AG09319 (cell line): ENCODE results near the gene LSM7.

ENCODE experiments used
- DNase-seq: peaks from one replicate; pipeline ENCODE4 v3.0.0-alpha.2; 2010; ENCODE audit warnings: low read depth; ENCODE audit errors: extremely low read depth
- CTCF ChIP-seq: IDR thresholded peaks from 2 replicates; pipeline ENCODE4 v1.5.1; 2011; ENCODE audit warnings: low read depth, mild to moderate bottlenecking, inconsistent platforms, low read length, moderate library complexity

LSM7 gene

GRCh38 chr19:2328401-2329148 is at the start of gene LSM7, which contains the start of gene SPPL2B:
Gene LSM7, minus strand, starts transcription at chr19:2328586. Its CDS starts 20 bp downstream, at chr19:2328566.
Gene SPPL2B, plus strand, starts transcription at chr19:2328684. Its CDS starts 26 bp downstream, at chr19:2328710.
- no peak for TF ChIP-seq CTCF
- peak; percentile 68 for DNase-seq

GRCh38 chr19:2376784-2377519 is 48.6 kb upstream of the LSM7 start:
- no peak for DNase-seq
- no peak for TF ChIP-seq CTCF

DNA sequence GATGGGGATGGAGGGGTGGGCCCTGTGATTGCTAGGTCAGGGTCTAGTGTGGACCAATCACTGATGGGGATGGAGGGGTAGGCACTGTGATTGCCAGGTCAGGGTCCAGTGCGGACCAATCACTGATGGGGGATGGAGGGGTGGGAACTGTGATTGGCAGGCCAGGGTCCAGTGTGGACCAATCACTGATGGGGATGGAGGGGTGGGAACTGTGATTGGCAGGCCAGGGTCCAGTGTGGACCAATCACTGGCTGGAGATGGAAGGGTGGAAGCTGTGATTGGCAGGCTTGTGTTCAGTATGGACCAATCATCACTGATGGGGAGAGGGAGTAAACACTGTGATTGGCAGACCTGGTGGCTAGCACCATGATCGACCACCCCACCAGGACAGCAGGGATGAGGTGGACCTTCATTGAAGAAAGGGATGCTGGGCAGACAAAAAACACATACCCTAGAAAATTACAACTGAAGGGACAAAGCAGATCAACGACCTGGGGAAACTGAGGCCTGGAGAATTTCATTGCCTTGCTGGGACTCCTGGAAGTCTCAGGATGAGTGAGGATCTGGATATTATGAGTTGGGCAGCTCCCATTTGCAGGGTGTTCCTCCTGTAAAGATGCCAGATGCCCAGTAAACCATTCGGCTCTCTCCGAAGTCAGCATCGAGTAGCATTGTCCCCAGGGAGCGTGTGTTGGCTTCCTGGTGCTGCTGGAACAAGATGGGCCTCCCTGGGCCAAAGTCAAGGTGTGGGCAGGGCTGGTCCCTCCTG is 47.2 kb upstream of the LSM7 start:
- no peak for DNase-seq

GRCh38 chr19:2374808-2375207 is 46.4 kb upstream of the LSM7 start:
- no peak for TF ChIP-seq CTCF
- no peak for DNase-seq

More for the DNA sequence above, 47.2 kb upstream of the LSM7 start:
- TF ChIP-seq CTCF: no peak

DNA sequence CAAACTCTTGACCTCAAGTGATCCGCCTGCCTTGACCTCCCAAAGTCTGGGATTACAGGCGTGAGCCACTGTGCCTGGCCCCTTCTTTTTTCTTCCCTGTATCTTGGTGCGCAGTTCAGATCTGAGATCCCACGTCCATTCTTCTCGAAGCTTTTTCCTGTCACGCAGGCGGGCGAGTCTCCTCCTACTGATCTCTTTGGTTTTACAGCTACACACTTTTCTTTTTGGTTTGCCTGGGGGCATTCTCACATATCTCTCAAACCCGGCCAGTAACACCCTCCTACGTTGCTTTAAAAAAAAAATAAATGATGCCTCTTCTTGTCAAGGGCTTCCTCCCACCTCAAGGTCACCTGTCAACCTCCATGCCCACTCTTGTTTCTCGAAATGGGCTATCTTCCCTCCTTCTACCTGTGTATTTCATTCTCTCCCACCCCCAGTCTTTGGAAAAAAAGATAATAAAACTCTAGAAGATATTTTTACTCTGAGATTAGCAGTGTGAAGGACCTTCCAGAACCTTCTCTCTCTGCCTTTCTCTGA is 43.8 kb upstream of the LSM7 start:
- TF ChIP-seq CTCF: no peak
- no peak for DNase-seq

DNA sequence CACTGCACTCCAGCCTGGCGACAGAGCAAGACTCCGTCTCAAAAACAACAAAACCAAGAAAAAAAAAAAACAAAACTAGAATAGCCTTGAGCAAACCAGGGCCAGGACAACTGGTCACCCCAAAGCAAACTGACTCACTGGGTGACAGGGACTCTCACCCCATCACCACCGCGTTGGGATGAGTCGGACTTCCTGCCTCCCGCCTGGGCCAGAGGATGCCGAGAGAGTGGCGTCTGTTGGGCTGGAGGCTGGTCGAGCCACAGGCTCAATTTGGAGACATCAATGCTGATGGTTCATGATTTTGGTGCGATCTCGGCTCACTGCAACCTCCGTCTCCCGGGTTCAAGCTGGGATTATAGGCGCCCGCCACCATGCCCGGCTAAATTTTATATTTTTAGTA is 43.3 kb upstream of the LSM7 start:
- TF ChIP-seq CTCF: no peak
- DNase-seq: no peak
